HepG2 (cell line): ENCODE results near the gene NUDT3. TPM values are rescaled to one million over a fixed set of nuclear protein-coding genes. Genes with fewer than 3 reads are reported as not detected.

Experiments used
- CEBPB ChIP-seq: IDR thresholded peaks from 2 replicates; pipeline ENCODE4 v1.6.1; 2011; ENCODE audit warnings: low read depth, low read length, improper control_type of control experiment, borderline replicate concordance
- CREM ChIP-seq, 2 experiments: sonication (generic) in 1 of 2; formaldehyde crosslinking in 1 of 2; IDR thresholded peaks; 2 replicates each; pipeline versions ENCODE4 v1.4.0 to v1.6.1; 2016 to 2020; ENCODE audit warnings: antibody characterized with exemption in 1 of 2, mild to moderate bottlenecking in 1 of 2, missing genetic modification reagents in 1 of 2
- IKZF5 ChIP-seq: IDR thresholded peaks from 2 replicates; pipeline ENCODE4 v1.6.1; 2018; ENCODE audit warnings: missing genetic modification reagents, mild to moderate bottlenecking, missing compliant biosample characterization
- JARID2 ChIP-seq: sonication (generic); formaldehyde crosslinking; IDR thresholded peaks from 2 replicates; pipeline ENCODE4 v1.8.1; 2023; ENCODE audit warnings: missing genetic modification reagents, inconsistent platforms; ENCODE audit not compliant: insufficient replicate concordance
- KIAA2018 ChIP-seq: sonication (generic); formaldehyde crosslinking; IDR thresholded peaks from 2 replicates; pipeline ENCODE4 v1.5.0; 2020; ENCODE audit warnings: mild to moderate bottlenecking, missing genetic modification reagents, borderline replicate concordance
- MBNL3 ChIP-seq: fragments of 250-450 bp; sonication (Bioruptor Pico); conservative IDR thresholded peaks from 2 replicates; pipeline ENCODE4 v1.8.0; 2022; ENCODE audit warnings: mild to moderate bottlenecking, inconsistent platforms
- NCOA1 ChIP-seq: sonication (generic); formaldehyde crosslinking; IDR thresholded peaks from 2 replicates; pipeline ENCODE4 v1.9.0; 2021; ENCODE audit warnings: missing genetic modification reagents
- PHF8 ChIP-seq: sonication (generic); formaldehyde crosslinking; IDR thresholded peaks from 2 replicates; pipeline ENCODE4 v1.5.0; 2020; ENCODE audit warnings: missing genetic modification reagents
- RBM22 ChIP-seq: fragments of 200-400 bp; formaldehyde crosslinking; optimal IDR thresholded peaks from 2 replicates; pipeline ENCODE3; 2017; ENCODE audit warnings: mild to moderate bottlenecking, low read length, moderate library complexity
- RBM39 ChIP-seq: fragments of 200-400 bp; formaldehyde crosslinking; IDR thresholded peaks from one replicate; pipeline ENCODE4 v1.6.1; 2018; ENCODE audit warnings: antibody characterized with exemption, mild to moderate bottlenecking, low read depth, low read length; ENCODE audit not compliant: poor library complexity, severe bottlenecking
- SP4 ChIP-seq: sonication (generic); formaldehyde crosslinking; IDR thresholded peaks from 2 replicates; pipeline ENCODE4 v1.8.1; 2023; ENCODE audit warnings: mild to moderate bottlenecking, missing genetic modification reagents
- ZIK1 ChIP-seq: sonication (generic); formaldehyde crosslinking; IDR thresholded peaks from 2 replicates; pipeline ENCODE4 v1.5.0; 2020; ENCODE audit warnings: mild to moderate bottlenecking, low read depth, missing genetic modification reagents, borderline replicate concordance
- ZMYM3 ChIP-seq: sonication (generic); formaldehyde crosslinking; IDR thresholded peaks from 2 replicates; pipeline ENCODE4 v1.5.1; 2020; ENCODE audit warnings: mild to moderate bottlenecking, missing genetic modification reagents
- ZNF17 ChIP-seq: sonication (generic); formaldehyde crosslinking; IDR thresholded peaks from 2 replicates; pipeline ENCODE4 v1.5.0; 2020; ENCODE audit warnings: mild to moderate bottlenecking, missing genetic modification reagents
- ZNF225 ChIP-seq: sonication (generic); formaldehyde crosslinking; IDR thresholded peaks from 2 replicates; pipeline ENCODE4 v1.4.0; 2020; ENCODE audit warnings: mild to moderate bottlenecking, missing genetic modification reagents
- ZNF33B ChIP-seq: sonication (generic); formaldehyde crosslinking; IDR thresholded peaks from 2 replicates; pipeline ENCODE4 v1.5.1; 2020; ENCODE audit warnings: mild to moderate bottlenecking, missing genetic modification reagents
- ZNF552 ChIP-seq: sonication (generic); formaldehyde crosslinking; IDR thresholded peaks from 2 replicates; pipeline ENCODE4 v1.9.0; 2022; ENCODE audit warnings: missing genetic modification reagents, mild to moderate bottlenecking, borderline replicate concordance
- ZNF644 ChIP-seq: IDR thresholded peaks from 2 replicates; pipeline ENCODE4 v1.6.1; 2016; ENCODE audit warnings: low read depth
- ZNF720 ChIP-seq: sonication (generic); formaldehyde crosslinking; IDR thresholded peaks from 2 replicates; pipeline ENCODE4 v1.4.0; 2020; ENCODE audit warnings: missing genetic modification reagents
- ZNF772 ChIP-seq: sonication (generic); formaldehyde crosslinking; IDR thresholded peaks from 2 replicates; pipeline ENCODE4 v1.5.0; 2020; ENCODE audit warnings: mild to moderate bottlenecking, missing genetic modification reagents
- ZNF878 ChIP-seq: sonication (generic); formaldehyde crosslinking; IDR thresholded peaks from 2 replicates; pipeline ENCODE4 v1.8.1; 2023; ENCODE audit warnings: mild to moderate bottlenecking, missing genetic modification reagents, moderate library complexity
- polyA plus RNA-seq, 8 experiments: library from polyadenylated mRNA; depleted of rRNA in 3 of 8; stranded (reverse) in 7 of 8; unstranded in 1 of 8; fragments of >200 nt; fragmentation: Illumina TruSeq in 4 of 8; extraction: Trizol in 4 of 8; gene quantifications; 2 replicates each; pipeline versions ENCODE4 v1.2.1 to v1.2.3, GENCODE V29; 2011 to 2016; ENCODE audit warnings: low read depth in 4 of 8, missing spikeins in 1 of 8, mixed read lengths in 1 of 8; ENCODE audit not compliant: insufficient read depth in 1 of 8
- total RNA-seq, 5 experiments: library from RNA; depleted of rRNA; stranded (reverse); fragments of >200 nt; fragmentation: Illumina TruSeq; extraction: Trizol; gene quantifications; 2 replicates each; pipeline ENCODE4 v1.2.3, GENCODE V29; 2016; ENCODE audit warnings: low read depth in 1 of 5

Gene NUDT3
- total and polyA plus RNA-seq, 2 of the 13 experiments (the other 11 are each of a cell fraction or from before 2014, with no cell fraction given): 20.2 to 20.6 TPM

- TF ChIP-seq ZMYM3 (no peak), ZNF772 (0 out of 2 replicates have a peak, but pooled peaks have one; percentile 63), ZNF225 (CRISPR knock-in tag) (no peak), ZNF33B (CRISPR knock-in tag) (no peak; the same call in 1 of the 2 replicates), ZNF720 (no peak), NCOA1 (CRISPR knock-in tag) (no peak), JARID2 (CRISPR knock-in tag) (no peak), CEBPB (no peak), ZNF17 (no peak), ZIK1 (CRISPR knock-in tag) (no peak), ZNF552 (no peak), ZNF878 (CRISPR knock-in tag) (no peak), RBM39 (peak; percentile 98), IKZF5 (CRISPR knock-in tag) (peak; percentile 39; the same call in 1 of the 2 replicates), PHF8 (peak; percentile 55; the same call in 1 of the 2 replicates), CREM (IDR thresholded peaks at IDR 0.05) (no peak), CREM (CRISPR knock-in tag; IDR thresholded peaks at IDR 0.05) (no peak), KIAA2018 (CRISPR knock-in tag) (no peak), MBNL3 (CRISPR knock-in tag) (no peak), RBM22 (no peak), SP4 (CRISPR knock-in tag) (peak; percentile 75), ZNF644 (CRISPR knock-in tag) (no peak)
Measured at GRCh38 chr6:34236443-34237315, 155.8 kb downstream of the NUDT3 start, which contains the start of gene HMGA1 (continued).
